Stimulated activated CD4-positive, alpha-beta T cell treated with anti-CD3 and anti-CD28 coated beads, Interleukin-1b, Interleukin-23, amount 100 ng/mL, for 4 hours (primary cell): Measurements from ENCODE around the gene ZCCHC18.

Source experiments
- DNase-seq, 2 donors: peaks; one replicate each; pipeline ENCODE4 v3.0.0-alpha.2; 2020; ENCODE audit warnings: low read depth in 2 of 2

The ZCCHC18 gene

GRCh38 chrX:104130808-104131207, 18.5 kb downstream of the ZCCHC18 start:
- DNase-seq = no peak

DNA sequence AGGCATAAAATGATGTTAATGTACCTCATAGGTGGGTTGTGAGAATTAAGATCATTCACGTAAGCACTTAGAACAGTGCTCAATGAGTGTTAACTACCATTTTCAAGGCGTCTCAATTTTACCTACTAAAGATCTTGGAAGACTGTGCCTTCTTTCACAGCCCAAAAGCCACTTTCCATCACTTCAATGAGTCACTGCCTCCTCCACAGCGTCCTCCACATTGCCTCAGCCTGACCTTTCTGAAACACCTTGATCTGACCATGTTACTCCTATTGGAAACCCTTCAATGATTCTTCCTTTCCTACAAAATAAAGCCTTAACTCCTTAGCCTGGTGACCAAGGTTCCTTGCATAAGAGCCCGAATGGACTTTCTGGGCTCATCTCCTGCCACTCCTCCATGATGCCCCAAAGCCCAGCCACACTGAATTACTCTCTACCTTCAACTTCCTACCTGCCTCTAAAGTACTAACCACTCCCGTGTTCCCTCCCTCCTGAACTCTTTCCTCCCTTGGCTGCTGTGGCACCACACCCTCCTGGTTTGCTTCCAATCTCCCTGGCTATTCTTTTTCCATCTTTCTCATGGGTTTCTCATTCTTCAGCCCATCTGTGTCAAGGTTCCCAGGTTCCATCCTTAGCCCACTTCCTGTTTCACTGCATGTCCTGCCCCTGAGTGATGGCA, 22.4 kb downstream of the ZCCHC18 start:
- no peak for DNase-seq

DNA sequence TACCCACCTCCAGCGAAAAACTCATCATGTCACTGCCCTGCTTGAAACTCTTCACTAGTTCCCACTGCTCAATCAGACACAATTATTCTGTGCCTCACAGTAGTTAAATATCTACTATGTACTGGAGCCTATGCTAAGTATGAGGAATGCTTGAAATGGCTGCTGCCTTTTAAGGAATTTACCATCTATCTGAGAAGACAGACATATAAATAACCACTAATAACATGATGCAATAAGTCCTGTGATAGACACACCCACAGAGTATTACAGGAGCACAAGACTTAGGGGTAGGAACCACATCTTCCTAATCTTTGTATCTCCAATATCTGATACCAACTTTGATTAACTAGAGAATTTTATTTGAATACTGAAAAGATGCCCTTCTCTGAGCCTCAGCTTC, 23.4 kb downstream of the ZCCHC18 start:
- DNase-seq = no peak

- peak in 1 of 2 donors; percentile 44 for DNase-seq
Observed at GRCh38 chrX:104136241-104137019, 24.1 kb downstream of the ZCCHC18 start.

DNA sequence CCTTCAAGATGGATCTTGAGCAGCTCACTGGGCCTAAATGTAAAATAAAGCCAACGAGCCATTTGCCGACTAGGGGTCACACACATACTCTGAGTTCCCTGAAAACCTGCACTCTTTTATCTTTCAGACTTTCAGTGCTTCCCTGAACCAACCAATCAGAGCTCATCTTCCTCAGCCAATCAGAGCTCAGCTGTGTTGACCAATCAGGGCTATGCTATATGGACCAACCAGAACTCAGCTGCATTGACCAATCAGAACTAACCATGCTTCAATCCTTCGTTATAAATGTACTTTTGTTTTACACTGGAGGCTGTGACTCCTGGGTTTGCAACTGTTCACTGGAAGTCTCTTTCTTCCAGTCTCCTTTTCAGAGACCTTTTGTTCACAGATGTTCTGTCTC, 25.2 kb downstream of the ZCCHC18 start:
- no peak for DNase-seq

GRCh38 chrX:104141087-104141760, 28.9 kb downstream of the ZCCHC18 start:
- no peak for DNase-seq

- DNase-seq = no peak
Observed at GRCh38 chrX:104151037-104151436, 38.7 kb downstream of the ZCCHC18 start.

DNA sequence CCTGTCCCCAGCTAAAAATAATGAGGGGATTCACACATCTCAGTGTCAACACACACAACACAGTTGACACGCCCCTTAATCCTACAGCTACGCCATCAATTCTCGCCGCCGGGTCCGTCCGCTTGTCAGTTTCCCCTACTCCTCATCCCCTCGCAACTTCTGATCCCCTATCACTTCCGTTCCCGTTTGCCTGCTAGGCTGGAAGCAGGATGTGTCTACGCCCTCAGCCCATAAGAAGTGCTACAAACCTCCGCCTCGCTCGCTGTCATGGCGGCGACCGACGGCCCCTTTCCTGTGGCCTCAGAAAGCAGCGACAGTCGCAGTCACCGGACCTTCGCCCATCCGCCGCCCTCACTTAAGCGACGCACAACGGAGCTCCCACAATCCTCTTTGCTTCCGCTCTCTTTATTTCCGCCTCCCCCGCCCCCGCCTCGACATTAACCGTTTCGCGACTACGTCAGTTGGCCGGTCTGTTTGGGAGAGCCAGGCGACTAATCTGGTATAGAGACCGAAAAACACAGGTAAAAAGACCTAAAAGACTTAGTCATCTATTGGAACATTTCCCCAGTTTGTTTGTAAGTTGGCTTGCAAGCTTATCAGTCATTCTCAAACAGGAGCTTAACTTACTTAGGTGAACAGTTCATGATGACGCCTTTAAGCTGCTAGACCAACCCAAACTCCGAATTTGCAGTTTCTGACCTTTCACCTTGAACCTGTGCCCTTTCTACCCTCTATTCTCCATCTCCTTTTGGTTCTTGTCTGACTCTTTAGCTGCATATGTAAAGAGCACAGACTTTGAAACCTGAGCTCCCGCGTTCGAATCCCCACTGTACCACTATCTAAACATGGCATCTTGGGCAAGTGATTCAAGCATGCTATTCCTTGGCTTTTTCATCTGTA, 44.6 kb downstream of the ZCCHC18 start, which contains the start of gene SLC25A53:
Gene SLC25A53 (minus strand): TSS at position 380 of the 900 bp plus-strand sequence. CDS start 51,752 bp downstream, outside the sequence.
- peak; percentile 54 to 55 for DNase-seq
